Adrenal gland (tissue), 5 donors: Measurements from ENCODE around the gene BBS9.

Experiments used
- CTCF ChIP-seq, 6 experiments: fragments of 450-650 bp in 4 of 6; fragments of 200-600 bp in 2 of 6; sonication (generic) in 1 of 6; IDR thresholded peaks; 1 replicate in 5 of 6; 2 replicates in 1 of 6; pipeline versions ENCODE4 v1.5.1 to v1.8.0; 2016 to 2021; ENCODE audit warnings: antibody characterized with exemption in 6 of 6, mild to moderate bottlenecking in 2 of 6, moderate library complexity in 1 of 6
- POLR2A ChIP-seq, 2 donors: fragments of 450-650 bp; IDR thresholded peaks; one replicate each; pipeline ENCODE4 v1.6.1; 2017; ENCODE audit warnings: antibody characterized with exemption in 2 of 2, mild to moderate bottlenecking in 2 of 2, moderate library complexity in 1 of 2
- donor health status: DM: no; HTN: no; CAD: no.

GRCh38 chr7:33563651-33564050, 434.3 kb downstream of the BBS9 start:
- no peak for TF ChIP-seq CTCF (IDR thresholded peaks at IDR 0.05)
- no peak for TF ChIP-seq POLR2A (IDR thresholded peaks at IDR 0.05)
